Astrocyte (in vitro differentiated cells and primary cell): ENCODE measurements around the gene TAAR5. TPM values are rescaled to one million over a fixed set of nuclear protein-coding genes. Genes with fewer than 3 reads are reported as not detected.

Experiments used
- DNase-seq: peaks from one replicate; pipeline ENCODE4 v3.0.0-alpha.2; 2010; ENCODE audit warnings: low read depth
- FAIRE-seq: peaks from 2 replicates; lab custom pipeline; 2011; peaks lifted over from hg19 to GRCh38; lab: Jason Lieb, UNC
- H2AFZ ChIP-seq: 2 replicates; pipeline ENCODE4 v1.6.0; 2012; ENCODE audit warnings: low read depth, low read length, inconsistent platforms
- H3K27ac ChIP-seq: 2 replicates; pipeline ENCODE4 v1.5.1; 2011; ENCODE audit warnings: low read depth, low read length, inconsistent platforms
- H3K27me3 ChIP-seq: 2 replicates; pipeline ENCODE4 v1.6.0; 2011; ENCODE audit warnings: low read length, inconsistent platforms; ENCODE audit not compliant: insufficient read depth
- H3K36me3 ChIP-seq: 2 replicates; pipeline ENCODE4 v1.5.1; 2011; ENCODE audit warnings: low read length, inconsistent platforms; ENCODE audit not compliant: insufficient read depth
- H3K4me1 ChIP-seq: 2 replicates; pipeline ENCODE4 v1.5.1; 2011; ENCODE audit warnings: low read length, inconsistent platforms; ENCODE audit not compliant: insufficient read depth
- H3K4me2 ChIP-seq: 2 replicates; pipeline ENCODE4 v1.6.0; 2012; ENCODE audit warnings: low read length, inconsistent platforms
- H3K4me3 ChIP-seq: 2 replicates; pipeline ENCODE4 v1.5.1; 2011; ENCODE audit warnings: low read depth, mild to moderate bottlenecking, low read length, inconsistent platforms; ENCODE audit not compliant: insufficient read depth
- H3K79me2 ChIP-seq: 2 replicates; pipeline ENCODE4 v1.6.0; 2012; ENCODE audit warnings: mild to moderate bottlenecking, low read length, inconsistent platforms; ENCODE audit not compliant: insufficient read depth
- H3K9ac ChIP-seq: 2 replicates; pipeline ENCODE4 v1.6.0; 2012; ENCODE audit warnings: mild to moderate bottlenecking, low read length, inconsistent platforms
- H3K9me3 ChIP-seq: 2 replicates; pipeline ENCODE4 v1.5.1; 2012; ENCODE audit warnings: low read depth, mild to moderate bottlenecking, low read length, inconsistent platforms; ENCODE audit not compliant: insufficient read depth
- H4K20me1 ChIP-seq: 2 replicates; pipeline ENCODE4 v1.6.0; 2012; ENCODE audit warnings: low read length, inconsistent platforms; ENCODE audit not compliant: insufficient read depth
- H3K27ac Mint-ChIP-seq: one replicate; pipeline ENCODE4 v1.8.0; 2021; ENCODE audit warnings: mild to moderate bottlenecking, mixed read lengths; ENCODE audit not compliant: unreplicated experiment
- H3K27me3 Mint-ChIP-seq: one replicate; pipeline ENCODE4 v1.8.0; 2021; ENCODE audit warnings: low read depth, mixed read lengths; ENCODE audit not compliant: unreplicated experiment
- H3K36me3 Mint-ChIP-seq: one replicate; pipeline ENCODE4 v1.8.0; 2021; ENCODE audit warnings: low read depth, mixed read lengths; ENCODE audit not compliant: unreplicated experiment
- H3K4me1 Mint-ChIP-seq: one replicate; pipeline ENCODE4 v1.8.0; 2021; ENCODE audit warnings: low read depth, mixed read lengths; ENCODE audit not compliant: unreplicated experiment
- H3K4me3 Mint-ChIP-seq: one replicate; pipeline ENCODE4 v1.8.0; 2021; ENCODE audit warnings: mild to moderate bottlenecking, moderate library complexity, mixed read lengths; ENCODE audit not compliant: unreplicated experiment
- H3K9me3 Mint-ChIP-seq: one replicate; pipeline ENCODE4 v1.8.0; 2021; ENCODE audit warnings: mild to moderate bottlenecking, mixed read lengths; ENCODE audit not compliant: unreplicated experiment
- EZH2 ChIP-seq: IDR thresholded peaks from 2 replicates; pipeline ENCODE4 v1.6.1; 2012; ENCODE audit warnings: mild to moderate bottlenecking, low read length, inconsistent platforms; ENCODE audit not compliant: insufficient read depth
- total RNA-seq: library from RNA; stranded (reverse); gene quantifications from 2 replicates; pipeline ENCODE4 v1.2.1, GENCODE V29; 2021
- TF ChIP-seq, protein P1 (sequence below): IDR thresholded peaks from 2 replicates; pipeline ENCODE4 v1.5.1; 2011; ENCODE audit warnings: low read depth, mild to moderate bottlenecking, inconsistent platforms, low read length, moderate library complexity; ENCODE audit not compliant: insufficient read depth

The TAAR5 gene
- total RNA-seq, 1 donor from 2014 or later: not detected

DNA sequence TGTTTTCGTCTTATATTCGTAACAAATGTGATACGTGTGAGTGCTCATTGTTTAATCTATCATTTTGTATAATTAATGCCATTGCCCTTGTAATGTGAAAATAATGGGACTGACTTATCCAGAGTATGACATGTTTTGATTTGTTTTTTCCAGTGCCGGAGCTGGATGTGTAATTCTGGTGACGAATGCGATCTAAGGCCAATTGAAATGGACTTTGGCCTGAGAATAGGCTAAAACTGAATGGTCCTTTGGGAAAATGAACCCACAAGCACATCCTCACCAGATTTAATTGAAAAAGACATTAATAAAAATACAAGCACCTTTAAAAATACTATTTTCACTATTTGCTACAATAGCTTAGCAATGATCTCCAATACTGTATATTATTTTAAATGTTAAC is 6.7 kb upstream of the TAAR5 start:
- no peak for DNase-seq
- no peaks in the 10 kb centered on the region for H3K9me3 Mint-ChIP-seq
- H3K4me1 Mint-ChIP-seq: no peaks in the 10 kb centered on the region
- Histone ChIP-seq H3K4me1 (no peaks in the 10 kb centered on the region), H4K20me1 (no peaks in the 10 kb centered on the region), H3K27ac (no peak overlapping the region), H3K4me2 (no peak overlapping the region), H3K36me3 (no peaks in the 10 kb centered on the region), H3K9me3 (no peaks in the 10 kb centered on the region), H3K4me3 (no peak overlapping the region), H3K79me2 (no peaks in the 10 kb centered on the region), H3K9ac (no peak overlapping the region), H3K27me3 (no peaks in the 10 kb centered on the region), H2AFZ (no peak overlapping the region)
- no peak overlapping the region for H3K4me3 Mint-ChIP-seq
- TF ChIP-seq, protein P1, sequence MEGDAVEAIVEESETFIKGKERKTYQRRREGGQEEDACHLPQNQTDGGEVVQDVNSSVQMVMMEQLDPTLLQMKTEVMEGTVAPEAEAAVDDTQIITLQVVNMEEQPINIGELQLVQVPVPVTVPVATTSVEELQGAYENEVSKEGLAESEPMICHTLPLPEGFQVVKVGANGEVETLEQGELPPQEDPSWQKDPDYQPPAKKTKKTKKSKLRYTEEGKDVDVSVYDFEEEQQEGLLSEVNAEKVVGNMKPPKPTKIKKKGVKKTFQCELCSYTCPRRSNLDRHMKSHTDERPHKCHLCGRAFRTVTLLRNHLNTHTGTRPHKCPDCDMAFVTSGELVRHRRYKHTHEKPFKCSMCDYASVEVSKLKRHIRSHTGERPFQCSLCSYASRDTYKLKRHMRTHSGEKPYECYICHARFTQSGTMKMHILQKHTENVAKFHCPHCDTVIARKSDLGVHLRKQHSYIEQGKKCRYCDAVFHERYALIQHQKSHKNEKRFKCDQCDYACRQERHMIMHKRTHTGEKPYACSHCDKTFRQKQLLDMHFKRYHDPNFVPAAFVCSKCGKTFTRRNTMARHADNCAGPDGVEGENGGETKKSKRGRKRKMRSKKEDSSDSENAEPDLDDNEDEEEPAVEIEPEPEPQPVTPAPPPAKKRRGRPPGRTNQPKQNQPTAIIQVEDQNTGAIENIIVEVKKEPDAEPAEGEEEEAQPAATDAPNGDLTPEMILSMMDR: no peak
- no peak for TF ChIP-seq EZH2
- H3K36me3 Mint-ChIP-seq: no peaks in the 10 kb centered on the region
- FAIRE-seq: no peak
- H3K27me3 Mint-ChIP-seq: peaks cover 4% of the 10 kb centered on the region
- H3K27ac Mint-ChIP-seq: no peak overlapping the region

DNA sequence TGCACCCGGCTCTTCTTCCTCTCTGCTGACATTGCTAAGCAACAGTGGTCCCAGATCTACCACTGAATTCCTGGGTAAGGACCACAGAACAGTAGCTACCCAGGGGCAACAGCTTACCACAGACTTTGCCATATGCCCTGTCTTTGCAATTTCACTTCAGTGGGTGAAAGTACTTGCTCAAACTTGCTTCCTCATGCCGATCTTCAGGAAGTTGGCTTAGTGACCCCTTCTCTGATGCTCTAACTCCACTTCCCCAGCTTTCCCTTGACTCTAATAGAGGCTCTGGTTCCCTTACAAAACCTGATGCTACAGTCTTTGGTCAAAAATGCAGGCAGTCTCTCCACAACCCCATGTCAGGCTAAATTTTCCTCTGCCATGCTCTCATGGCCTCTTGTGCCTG is 3.3 kb upstream of the TAAR5 start:
- H3K4me2 ChIP-seq: no peak overlapping the region
- no peak for FAIRE-seq

GRCh38 chr6:132590362-132590761 is 821 bp upstream of the TAAR5 start:
- Histone ChIP-seq H3K4me1 (no peaks in the 10 kb centered on the region), H3K9ac (no peak overlapping the region), H2AFZ (no peak overlapping the region), H3K27ac (no peak overlapping the region), H3K27me3 (no peaks in the 10 kb centered on the region), H4K20me1 (no peaks in the 10 kb centered on the region), H3K9me3 (no peaks in the 10 kb centered on the region), H3K79me2 (no peaks in the 10 kb centered on the region), H3K4me2 (no peak overlapping the region), H3K4me3 (no peak overlapping the region), H3K36me3 (no peaks in the 10 kb centered on the region)
- peaks cover 2% of the 10 kb centered on the region for H3K27me3 Mint-ChIP-seq
- no peaks in the 10 kb centered on the region for H3K9me3 Mint-ChIP-seq
- no peak overlapping the region for H3K27ac Mint-ChIP-seq
- DNase-seq: no peak
- TF ChIP-seq EZH2: no peak
- TF ChIP-seq, protein P1: no peak
- H3K4me1 Mint-ChIP-seq: no peaks in the 10 kb centered on the region
- H3K4me3 Mint-ChIP-seq: no peak overlapping the region
- FAIRE-seq: no peak
- H3K36me3 Mint-ChIP-seq: no peaks in the 10 kb centered on the region

More for the DNA sequence above, 3.3 kb upstream of the TAAR5 start:
- H3K79me2 ChIP-seq: no peaks in the 10 kb centered on the region
- H2AFZ ChIP-seq: no peak overlapping the region
- no peaks in the 10 kb centered on the region for H3K36me3 ChIP-seq
- no peaks in the 10 kb centered on the region for H3K9me3 Mint-ChIP-seq
- no peak overlapping the region for H3K4me3 Mint-ChIP-seq
- DNase-seq: no peak
- no peaks in the 10 kb centered on the region for H3K4me1 Mint-ChIP-seq
- H3K9ac ChIP-seq: no peak overlapping the region
- no peaks in the 10 kb centered on the region for H3K36me3 Mint-ChIP-seq
- H3K27me3 Mint-ChIP-seq: peaks cover 2% of the 10 kb centered on the region
- no peak for TF ChIP-seq EZH2
- TF ChIP-seq, protein P1: no peak
- H3K4me1 ChIP-seq: no peaks in the 10 kb centered on the region
- H3K4me3 ChIP-seq: no peak overlapping the region
- H3K27ac Mint-ChIP-seq: no peak overlapping the region
- no peaks in the 10 kb centered on the region for H4K20me1 ChIP-seq
- no peaks in the 10 kb centered on the region for H3K27me3 ChIP-seq
- no peaks in the 10 kb centered on the region for H3K9me3 ChIP-seq
- H3K27ac ChIP-seq: no peak overlapping the region
